ENCODE results near the gene NUCB1. TPM values are rescaled to one million over a fixed set of nuclear protein-coding genes. Genes with fewer than 3 reads are reported as not detected.

Gene NUCB1
- total and polyA plus RNA-seq, 2 donors (not counting 3 experiments of a cell fraction or from before 2014, with no cell fraction given) = 194 to 231 TPM

- H3K9me1 ChIP-seq (replicated peaks; ENCODE audit: control insufficient read depth, extremely low read depth, insufficient read depth, low read length) = no peaks in the 10 kb centered on the region
- H3K9ac ChIP-seq (replicated peaks; ENCODE audit: extremely low read depth, insufficient read depth, low read length) = peak overlapping the region; percentile 100
- no peak overlapping the region for H2AFZ ChIP-seq (ENCODE audit: low read depth, low read length)
- H3K79me2 ChIP-seq (ENCODE audit: control insufficient read depth, insufficient read depth, low read length) = peaks cover 40% of the 10 kb centered on the region
- peak overlapping the region; percentile 100 for H3K27ac ChIP-seq (ENCODE audit: insufficient read depth, low read depth, low read length)
- no peak for TF ChIP-seq GATA2 (IDR thresholded peaks at IDR 0.05; ENCODE audit: insufficient read depth, insufficient read length, low read depth, low read length)
- no peak for TF ChIP-seq MYC (IDR thresholded peaks at IDR 0.05; ENCODE audit: low read depth, low read length)
- no peak for TF ChIP-seq POLR2A (IDR thresholded peaks at IDR 0.05; ENCODE audit: low read depth, low read length)
- TF ChIP-seq EZH2 (IDR thresholded peaks at IDR 0.05; ENCODE audit: borderline replicate concordance, low read depth, low read length, severe bottlenecking) = no peak
- TF ChIP-seq FOS (IDR thresholded peaks at IDR 0.05; ENCODE audit: borderline replicate concordance, insufficient read depth, low read length) = no peak
- H3K27me3 ChIP-seq (ENCODE audit: control insufficient read depth in 2 of 2, insufficient read depth in 2 of 2, low read length in 2 of 2) = no peaks in the 10 kb centered on the region
- ChIA-PET POLR2A (interaction anchor here (1.2 to 2.3 kb wide), 4 partner anchors 31 to 120 kb away, joined by 6 to 8 read pairs (median 6); partner anchors contain the start of genes GYS1 and RUVBL2), CTCF (interaction anchor here (1.1 to 6.0 kb wide), 5 partner anchors 26 to 97 kb away, joined by 3 to 45 read pairs (median 12); partner anchors contain the start of gene NUCB1)
- H3K4me1 ChIP-seq (ENCODE audit: control insufficient read depth, extremely low read depth, insufficient read depth, low read length) = peaks cover 28% of the 10 kb centered on the region
- H3K36me3 ChIP-seq (ENCODE audit: control insufficient read depth in 2 of 2, extremely low read depth in 1 of 2, insufficient read depth in 2 of 2, low read length in 2 of 2) = peaks cover 17 to 20% of the 10 kb centered on the region in 2 experiments
- H3K9me3 ChIP-seq (replicated peaks; ENCODE audit: control insufficient read depth, insufficient read depth, low read length) = no peaks in the 10 kb centered on the region
- FAIRE-seq (no peak), DNase-seq (ENCODE audit: low read depth, low spot score) (no peak)
- H3K4me2 ChIP-seq (ENCODE audit: insufficient read depth, low read length) = peak overlapping the region; percentile 94
- dilution Hi-C loops (cut with MboI; ENCODE audit: extremely low pct_ligation_motif_present, low sequenced_read_pairs) = no loop called here
- peak overlapping the region; percentile 93 to 100 (median 100) for H3K4me3 ChIP-seq (replicated peaks in 1 of 3; ENCODE audit: insufficient read depth in 1 of 3, low read depth in 1 of 3, low read length in 3 of 3)
- intact Hi-C loops (cut with micrococcal nuclease) = loop anchor here (1.0 to 2.0 kb wide), 4 partner anchors 27 to 120 kb away; partner anchors contain the start of genes BCAT2, FTL, GYS1 and NUCB1
- TSS peak; percentile 36 for BruUV-seq (replicated peaks)
- H4K20me1 ChIP-seq (replicated peaks; ENCODE audit: control insufficient read depth, extremely low read depth, insufficient read depth, low read length) = no peaks in the 10 kb centered on the region
Measured at GRCh38 chr19:48873476-48874302, 26.4 kb upstream of the NUCB1 start.

All from endothelial cell of umbilical vein (primary cell).